GM18867 (cell line): ENCODE data around the gene RAB23.

Experiments used
- ATAC-seq: cut with Tn5 transposase; IDR thresholded peaks from one replicate; pipeline ENCODE4 v1.9.1; 2021; ENCODE audit warnings: mild to moderate bottlenecking, moderate library complexity; ENCODE audit not compliant: unreplicated experiment

Gene RAB23

DNA sequence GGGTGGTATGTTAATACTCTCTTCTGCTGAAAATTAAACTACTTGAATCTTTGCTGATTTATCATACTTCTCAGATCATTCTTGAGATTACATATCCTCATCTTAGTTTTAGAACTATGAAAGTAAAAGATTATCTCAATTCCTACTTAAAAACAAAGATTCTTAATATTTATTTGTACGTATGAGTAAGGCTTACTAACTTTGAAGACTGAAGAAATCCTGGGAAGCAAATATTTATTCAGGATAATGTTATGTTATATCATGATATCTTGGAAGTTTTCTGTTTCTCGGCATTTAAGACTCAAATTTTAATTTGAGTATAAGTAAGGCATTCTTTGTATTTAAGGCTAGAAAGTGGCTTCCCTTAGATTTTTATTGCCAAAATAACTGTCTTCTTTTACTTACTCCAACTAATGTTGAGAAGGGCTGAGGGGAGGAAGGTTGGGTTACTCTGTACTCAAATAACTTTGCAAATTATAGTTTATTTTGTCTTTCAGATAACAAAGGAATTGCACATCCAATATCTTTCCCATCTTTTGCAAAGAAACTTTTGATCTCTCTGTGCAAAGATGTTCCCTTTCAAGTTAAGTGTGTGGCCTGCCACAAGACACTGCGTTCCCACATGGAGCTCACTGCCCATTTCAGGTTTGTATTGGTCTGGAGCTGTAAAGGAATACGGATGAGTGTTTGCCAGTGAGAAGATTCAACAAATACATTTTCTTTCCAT is 80.5 kb downstream of the RAB23 start:
- no peak for ATAC-seq

DNA sequence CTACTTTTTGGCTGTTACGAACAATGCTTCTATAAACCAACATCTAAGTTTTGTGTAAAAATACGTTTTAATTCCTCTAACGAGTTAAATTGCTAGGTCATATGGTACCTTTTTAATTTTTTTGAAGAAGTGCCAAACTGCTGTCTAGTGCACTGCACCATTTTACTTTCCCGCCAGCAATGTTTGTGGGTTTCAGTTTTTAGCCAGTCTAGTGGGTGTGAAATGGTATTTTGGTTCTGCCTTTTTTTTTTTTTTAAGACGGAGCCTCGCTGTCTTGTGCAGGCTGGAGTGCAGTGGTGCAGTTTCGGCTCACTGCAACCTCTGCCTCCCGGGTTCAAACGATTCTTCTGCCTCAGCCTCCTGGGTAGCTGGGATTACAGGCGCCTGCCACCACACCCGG is 84.1 kb downstream of the RAB23 start:
- ATAC-seq: no peak

DNA sequence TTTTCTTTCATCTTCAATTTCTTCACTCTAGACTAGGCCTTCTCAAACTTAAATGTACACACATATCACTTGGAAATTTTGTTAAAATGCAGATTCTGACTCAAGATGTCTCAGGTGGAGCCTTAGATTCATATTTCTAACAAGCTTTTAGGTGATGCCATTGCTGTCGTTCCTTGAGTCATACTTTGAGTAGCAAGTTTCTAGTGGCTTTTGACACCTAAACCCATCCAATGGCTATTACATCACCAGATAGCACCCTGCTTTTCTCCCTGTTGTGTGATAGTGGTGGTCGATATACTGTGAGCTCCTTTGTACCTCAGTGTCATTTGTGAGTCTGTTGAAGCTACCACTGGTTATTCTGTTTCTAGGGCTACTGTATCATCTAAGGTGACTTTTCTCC is 84.8 kb downstream of the RAB23 start:
- no peak for ATAC-seq
